HEK293 (cell line): ENCODE measurements around the gene MCFD2.
A peak's percentile ranks its signal among the peaks of the same experiment; 100 is the strongest.

Experiments used
- CTCF ChIA-PET: fragments of 350-600 bp; formaldehyde crosslinking; extraction: SDS; loops from one replicate; lab custom pipeline; 2021; ENCODE audit warnings: antibody characterized with exemption; lab: Yijun Ruan, JAX
- POLR2A ChIA-PET: fragments of 300-600 bp; formaldehyde crosslinking; extraction: SDS; loops from one replicate; lab custom pipeline; 2020; ENCODE audit warnings: antibody characterized with exemption, inconsistent platforms; lab: Yijun Ruan, JAX
- H3K27ac ChIP-seq: fragments of 200-500 bp; sonication (Bioruptor generic); 2 replicates; pipeline ENCODE4 v1.5.1; 2014; ENCODE audit warnings: low read depth, low read length, control low read depth, inconsistent platforms; ENCODE audit errors: extremely low read depth
- H3K36me3 ChIP-seq, 2 experiments: fragments of 200-500 bp in 1 of 2; sonication (Bioruptor generic) in 1 of 2; 1 replicate in 1 of 2; 2 replicates in 1 of 2; pipeline ENCODE4 v1.5.1; 2014 to 2017; ENCODE audit warnings: inconsistent platforms in 2 of 2, low read length in 2 of 2; ENCODE audit not compliant: control insufficient read depth in 2 of 2, insufficient read depth in 1 of 2
- H3K4me1 ChIP-seq: fragments of 200-500 bp; sonication (Bioruptor generic); 2 replicates; pipeline ENCODE4 v1.5.1; 2014; ENCODE audit warnings: mild to moderate bottlenecking, low read length, inconsistent platforms; ENCODE audit not compliant: control insufficient read depth, insufficient read depth
- H3K4me3 ChIP-seq: 2 replicates; pipeline ENCODE4 v1.5.1; 2011; ENCODE audit warnings: low read depth, mild to moderate bottlenecking, control low read depth, low read length, moderate library complexity
- H3K9me3 ChIP-seq: fragments of 200-500 bp; sonication (Bioruptor generic); 2 replicates; pipeline ENCODE4 v1.5.1; 2014; ENCODE audit warnings: low read depth, low read length, inconsistent platforms; ENCODE audit not compliant: control insufficient read depth, insufficient read depth
- MYNN ChIP-seq: fragments of 450-650 bp; formaldehyde crosslinking; IDR thresholded peaks from 2 replicates; pipeline ENCODE4 v1.5.1; 2016; ENCODE audit warnings: missing biosample characterization, missing genetic modification characterization, borderline replicate concordance
- ZNF121 ChIP-seq: fragments of 450-650 bp; formaldehyde crosslinking; IDR thresholded peaks from 2 replicates; pipeline ENCODE4 v1.5.1; 2016; ENCODE audit warnings: missing biosample characterization, missing genetic modification characterization
- ZNF175 ChIP-seq: fragments of 450-650 bp; formaldehyde crosslinking; IDR thresholded peaks from 2 replicates; pipeline ENCODE4 v1.5.1; 2016; ENCODE audit warnings: missing biosample characterization, missing genetic modification characterization
- ZNF624 ChIP-seq: fragments of 450-650 bp; formaldehyde crosslinking; IDR thresholded peaks from 2 replicates; pipeline ENCODE4 v1.5.1; 2017; ENCODE audit warnings: missing biosample characterization, missing genetic modification characterization
- ZNF626 ChIP-seq: fragments of 450-650 bp; sonication (Bioruptor Pico); formaldehyde crosslinking; IDR thresholded peaks from 2 replicates; pipeline ENCODE4 v1.5.1; 2018; ENCODE audit warnings: missing biosample characterization, missing genetic modification characterization, inconsistent platforms
- ZNF792 ChIP-seq: fragments of 450-650 bp; formaldehyde crosslinking; IDR thresholded peaks from 2 replicates; pipeline ENCODE4 v1.5.1; 2016; ENCODE audit warnings: missing biosample characterization, missing genetic modification characterization
- TF ChIP-seq, protein P1 (sequence below): fragments of 450-650 bp; formaldehyde crosslinking; IDR thresholded peaks from 2 replicates; pipeline ENCODE4 v1.5.1; 2016; ENCODE audit warnings: missing biosample characterization, missing genetic modification characterization
- TF ChIP-seq, protein P2 (sequence below): fragments of 450-650 bp; formaldehyde crosslinking; IDR thresholded peaks from 2 replicates; pipeline ENCODE4 v1.5.1; 2016; ENCODE audit warnings: missing biosample characterization, missing genetic modification characterization

MCFD2 gene

DNA sequence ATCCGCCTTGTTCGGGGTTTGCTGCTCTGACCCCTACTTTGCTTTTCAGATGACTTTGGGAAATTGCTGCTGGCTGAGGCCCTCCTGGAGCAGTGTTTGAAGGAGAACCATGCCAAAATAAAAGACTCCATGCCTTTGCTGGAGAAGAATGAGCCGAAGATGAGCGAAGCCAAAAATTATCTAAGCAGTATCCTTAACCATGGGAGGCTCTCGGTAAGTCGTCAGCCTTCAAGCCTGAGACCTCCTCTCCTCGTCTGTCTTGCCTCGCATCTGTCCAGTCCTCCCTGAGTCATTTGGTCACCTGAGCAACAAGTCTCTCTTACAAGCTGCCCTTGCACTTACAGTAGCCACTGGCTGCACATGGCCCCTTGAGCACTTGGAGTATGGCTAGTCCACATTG, 34.7 kb upstream of the MCFD2 start:
- peak; percentile 88 for TF ChIP-seq MYNN (tag by site-specific recombination)
- no peak for TF ChIP-seq ZNF792 (tag by site-specific recombination)
- no peaks in the 10 kb centered on the region for H3K9me3 ChIP-seq
- H3K4me3 ChIP-seq: no peak overlapping the region
- CTCF ChIA-PET: no interaction called here
- POLR2A ChIA-PET: no interaction called here
- no peaks in the 10 kb centered on the region for H3K4me1 ChIP-seq
- peaks cover 4 to 29% of the 10 kb centered on the region in 2 experiments; a peak in 2 of 3 replicates for H3K36me3 ChIP-seq
- H3K27ac ChIP-seq: no peak overlapping the region

DNA sequence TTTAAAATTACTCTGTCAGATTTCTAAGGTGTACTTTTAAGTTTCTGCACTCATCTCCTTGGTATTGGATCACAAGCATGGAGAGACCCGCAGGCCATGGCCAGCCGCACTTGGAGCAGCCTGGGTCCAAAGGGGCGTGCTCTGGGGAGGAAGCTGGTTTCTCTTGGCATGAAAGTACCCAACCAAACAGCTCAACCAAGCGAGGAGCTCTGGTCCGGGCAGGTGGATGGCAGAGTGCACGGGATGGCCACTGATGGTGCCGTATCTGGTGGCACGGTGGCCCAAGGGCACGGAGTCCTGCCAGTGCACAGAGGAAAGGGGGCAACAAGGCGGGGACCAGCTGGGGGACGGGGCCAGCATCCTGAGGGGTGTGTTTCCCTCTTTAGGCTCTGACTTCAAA, 32.2 kb upstream of the MCFD2 start:
- H3K27ac ChIP-seq: no peak overlapping the region
- no peak overlapping the region for H3K4me3 ChIP-seq
- TF ChIP-seq ZNF626 (tag by site-specific recombination) (no peak), ZNF175 (no peak)
- TF ChIP-seq, protein P1, sequence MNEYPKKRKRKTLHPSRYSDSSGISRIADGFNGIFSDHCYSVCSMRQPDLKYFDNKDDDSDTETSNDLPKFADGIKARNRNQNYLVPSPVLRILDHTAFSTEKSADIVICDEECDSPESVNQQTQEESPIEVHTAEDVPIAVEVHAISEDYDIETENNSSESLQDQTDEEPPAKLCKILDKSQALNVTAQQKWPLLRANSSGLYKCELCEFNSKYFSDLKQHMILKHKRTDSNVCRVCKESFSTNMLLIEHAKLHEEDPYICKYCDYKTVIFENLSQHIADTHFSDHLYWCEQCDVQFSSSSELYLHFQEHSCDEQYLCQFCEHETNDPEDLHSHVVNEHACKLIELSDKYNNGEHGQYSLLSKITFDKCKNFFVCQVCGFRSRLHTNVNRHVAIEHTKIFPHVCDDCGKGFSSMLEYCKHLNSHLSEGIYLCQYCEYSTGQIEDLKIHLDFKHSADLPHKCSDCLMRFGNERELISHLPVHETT (tag by site-specific recombination): no peak
- ChIA-PET POLR2A (no interaction called here), CTCF (interaction anchor here (0.6 kb wide), 1 partner anchor 352 kb away, joined by 3 read pairs; no protein-coding TSS in a partner anchor)
- peaks cover 0 to 20% of the 10 kb centered on the region in 2 experiments; a peak in 2 of 3 replicates for H3K36me3 ChIP-seq
- no peaks in the 10 kb centered on the region for H3K9me3 ChIP-seq
- H3K4me1 ChIP-seq: no peaks in the 10 kb centered on the region

DNA sequence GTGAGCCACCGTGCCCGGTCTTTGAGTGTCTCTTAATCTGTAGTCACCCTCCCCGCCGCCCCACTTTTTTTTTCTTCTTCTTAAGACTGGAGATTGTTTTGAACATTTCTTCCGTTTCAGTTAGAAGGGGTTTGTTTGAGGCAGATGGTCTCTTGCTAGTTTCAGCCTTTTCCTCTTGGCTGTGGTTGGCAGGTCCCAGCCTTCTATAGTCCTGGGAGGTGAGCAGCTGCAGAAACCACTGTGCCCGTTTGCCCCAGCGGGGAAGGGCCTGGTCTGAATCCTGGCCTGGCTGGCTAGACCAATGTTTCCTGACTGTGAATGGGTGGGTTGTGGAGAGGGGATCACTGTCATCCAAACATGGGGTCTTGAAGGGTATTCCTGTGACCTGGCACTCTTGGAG, 30.1 kb upstream of the MCFD2 start:
- no peak overlapping the region for H3K27ac ChIP-seq
- TF ChIP-seq, protein P2, sequence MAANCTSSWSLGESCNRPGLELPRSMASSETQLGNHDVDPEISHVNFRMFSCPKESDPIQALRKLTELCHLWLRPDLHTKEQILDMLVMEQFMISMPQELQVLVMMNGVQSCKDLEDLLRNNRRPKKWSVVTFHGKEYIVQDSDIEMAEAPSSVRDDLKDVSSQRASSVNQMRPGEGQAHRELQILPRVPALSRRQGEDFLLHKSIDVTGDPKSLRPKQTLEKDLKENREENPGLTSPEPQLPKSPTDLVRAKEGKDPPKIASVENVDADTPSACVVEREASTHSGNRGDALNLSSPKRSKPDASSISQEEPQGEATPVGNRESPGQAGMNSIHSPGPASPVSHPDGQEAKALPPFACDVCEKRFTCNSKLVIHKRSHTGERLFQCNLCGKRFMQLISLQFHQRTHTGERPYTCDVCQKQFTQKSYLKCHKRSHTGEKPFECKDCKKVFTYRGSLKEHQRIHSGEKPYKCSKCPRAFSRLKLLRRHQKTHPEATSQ (tag by site-specific recombination): no peak
- TF ChIP-seq, all 188 proteins: peak for 0
- no peaks in the 10 kb centered on the region for H3K4me1 ChIP-seq
- ChIA-PET POLR2A (no interaction called here), CTCF (interaction anchor here (1.2 kb wide), 1 partner anchor 27 kb away, joined by 3 read pairs; no protein-coding TSS in a partner anchor)
- no peak overlapping the region for H3K4me3 ChIP-seq
- H3K9me3 ChIP-seq: no peaks in the 10 kb centered on the region
- H3K36me3 ChIP-seq: peaks cover 0 to 6% of the 10 kb centered on the region in 2 experiments; a peak in 2 of 3 replicates

DNA sequence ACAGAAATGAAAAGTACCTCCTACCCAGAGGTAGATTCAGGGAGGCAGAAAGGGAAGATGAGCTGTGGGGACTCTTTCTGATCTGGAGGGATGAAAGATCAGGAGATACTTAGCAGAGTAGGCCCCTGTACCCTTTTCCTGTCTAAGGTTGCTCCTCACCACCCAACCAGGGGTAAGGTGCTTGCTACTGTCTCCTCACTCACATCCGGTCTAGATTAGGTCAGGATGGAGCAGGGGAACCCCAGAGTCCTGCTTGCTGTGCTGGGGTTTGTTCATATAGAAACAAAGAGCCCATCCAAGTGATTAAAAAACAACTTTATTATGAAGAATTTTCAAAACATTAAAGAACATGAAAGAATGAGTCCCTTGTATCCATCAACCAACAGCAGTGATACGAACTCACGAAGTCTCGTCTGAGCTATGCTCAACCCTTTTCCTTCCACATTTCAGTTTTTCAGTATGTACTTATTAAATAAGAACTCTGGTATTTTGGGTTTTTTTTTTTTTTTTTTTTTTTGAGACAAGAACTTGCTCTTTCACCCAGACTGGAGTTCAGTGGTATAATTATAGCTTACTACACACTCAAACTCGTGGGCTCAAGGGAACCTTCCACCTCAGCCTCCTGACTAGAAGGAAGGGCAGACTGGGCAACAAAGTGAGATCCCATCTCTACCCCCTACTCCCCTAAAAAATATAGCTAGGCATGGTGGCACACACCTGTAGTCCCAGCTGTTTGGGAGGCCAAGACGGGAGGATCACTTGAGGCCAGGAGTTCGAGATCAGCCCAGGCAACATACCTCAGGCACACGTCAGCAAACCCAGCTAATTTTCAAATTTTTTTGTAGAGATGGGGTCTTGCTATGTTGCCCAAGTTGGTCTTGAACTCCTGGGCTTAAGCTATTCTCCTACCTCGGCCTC, 28.5 kb upstream of the MCFD2 start:
- CTCF ChIA-PET: interaction anchor here (1.0 to 2.8 kb wide), 4 partner anchors 8 to 379 kb away, joined by 3 to 11 read pairs (median 4); no protein-coding TSS in a partner anchor
- POLR2A ChIA-PET: interaction anchor here (0.6 to 0.7 kb wide), 3 partner anchors 125 to 377 kb away, joined by 3 to 6 read pairs (median 5); no protein-coding TSS in a partner anchor
- Histone ChIP-seq H3K9me3 (no peaks in the 10 kb centered on the region), H3K4me1 (peaks cover 3% of the 10 kb centered on the region), H3K4me3 (no peak overlapping the region), H3K27ac (no peak overlapping the region), H3K36me3 (no peaks in the 10 kb centered on the region; a peak in 1 of 3 replicates)
- TF ChIP-seq ZNF121 (peak; percentile 36; the same call in 1 of the 2 replicates), ZNF624 (tag by site-specific recombination) (no peak)
